CD14-positive monocyte (primary cell): ENCODE data around the gene STXBP2. TPM values are rescaled to one million over a fixed set of nuclear protein-coding genes. Genes with fewer than 3 reads are reported as not detected.
A peak's percentile ranks its signal among the peaks of the same experiment; 100 is the strongest.

Experiments used
- DNase-seq, 3 donors: peaks; one replicate each; pipeline ENCODE4 v3.0.0-alpha.2; 2011 to 2022
- H2AFZ ChIP-seq: 2 replicates; pipeline ENCODE4 v1.6.0; 2012; ENCODE audit warnings: mild to moderate bottlenecking, low read depth, low read length, inconsistent platforms; ENCODE audit not compliant: insufficient read depth, poor library complexity, severe bottlenecking
- H3K27ac ChIP-seq, 2 donors: 1 replicate in 1 of 2; 2 replicates in 1 of 2; pipeline ENCODE4 v1.5.1; 2012 to 2013; ENCODE audit warnings: low read length in 2 of 2, control low read depth in 1 of 2, inconsistent platforms in 1 of 2, low read depth in 1 of 2, mild to moderate bottlenecking in 1 of 2
- H3K27me3 ChIP-seq, 2 donors: one replicate each; pipeline versions ENCODE4 v1.6.0 to v1.6.1; 2011 to 2013; ENCODE audit warnings: low read length in 2 of 2; ENCODE audit not compliant: control insufficient read depth in 2 of 2, insufficient read depth in 2 of 2
- H3K36me3 ChIP-seq, 2 donors: replicated peaks in 1 of 2; 1 replicate in 1 of 2; 2 replicates in 1 of 2; pipeline versions ENCODE4 v1.5.1 to v1.6.1; 2012 to 2013; ENCODE audit warnings: low read length in 2 of 2, control low read depth in 1 of 2, inconsistent platforms in 1 of 2, mild to moderate bottlenecking in 1 of 2; ENCODE audit not compliant: insufficient read depth in 2 of 2, control insufficient read depth in 1 of 2
- H3K4me1 ChIP-seq, 2 donors: 1 replicate in 1 of 2; 2 replicates in 1 of 2; pipeline versions ENCODE4 v1.5.1 to v1.6.1; 2012 to 2013; ENCODE audit warnings: low read length in 2 of 2, control low read depth in 1 of 2, inconsistent platforms in 1 of 2, mild to moderate bottlenecking in 1 of 2, moderate library complexity in 1 of 2; ENCODE audit not compliant: insufficient read depth in 2 of 2, control insufficient read depth in 1 of 2
- H3K4me2 ChIP-seq: replicated peaks from 2 replicates; pipeline ENCODE3; 2012; ENCODE audit warnings: low read length, moderate library complexity, mild to moderate bottlenecking; ENCODE audit not compliant: poor library complexity, severe bottlenecking; ENCODE audit errors: extremely low read depth
- H3K4me3 ChIP-seq, 3 experiments: fragments of 200-600 bp in 1 of 3; sonication (generic) in 1 of 3; replicated peaks in 1 of 3; 1 replicate in 2 of 3; 2 replicates in 1 of 3; pipeline ENCODE4 v1.5.1; 2011 to 2013; ENCODE audit warnings: low read length in 3 of 3, mild to moderate bottlenecking in 3 of 3, control low read depth in 2 of 3, low read depth in 2 of 3, inconsistent platforms in 1 of 3, moderate library complexity in 1 of 3
- H3K79me2 ChIP-seq: 2 replicates; pipeline ENCODE4 v1.6.0; 2012; ENCODE audit warnings: mild to moderate bottlenecking, control low read depth, inconsistent platforms, low read length, moderate library complexity; ENCODE audit not compliant: insufficient read depth
- H3K9ac ChIP-seq: 2 replicates; pipeline ENCODE4 v1.6.0; 2017; ENCODE audit warnings: low read length, mild to moderate bottlenecking; ENCODE audit not compliant: insufficient read depth, poor library complexity, severe bottlenecking
- H3K9me3 ChIP-seq, 2 donors: replicated peaks in 1 of 2; 1 replicate in 1 of 2; 2 replicates in 1 of 2; pipeline versions ENCODE4 v1.5.1 to v1.6.1; 2012 to 2013; ENCODE audit warnings: low read length in 2 of 2, control low read depth in 1 of 2; ENCODE audit not compliant: control insufficient read depth in 1 of 2, insufficient read depth in 1 of 2
- H4K20me1 ChIP-seq: 2 replicates; pipeline ENCODE4 v1.6.0; 2012; ENCODE audit warnings: mild to moderate bottlenecking, low read length, control low read depth, moderate library complexity; ENCODE audit not compliant: insufficient read depth
- H3K27ac Mint-ChIP-seq, 7 donors: one replicate each; pipeline ENCODE4 v1.8.0; 2020; ENCODE audit warnings: mild to moderate bottlenecking in 7 of 7, mixed read lengths in 7 of 7, moderate library complexity in 6 of 7, inconsistent platforms in 2 of 7
- H3K27me3 Mint-ChIP-seq, 3 donors: one replicate each; pipeline ENCODE4 v1.8.0; 2021 to 2022; ENCODE audit warnings: low read depth in 3 of 3, mild to moderate bottlenecking in 3 of 3, mixed read lengths in 3 of 3, moderate library complexity in 3 of 3, inconsistent platforms in 1 of 3
- H3K36me3 Mint-ChIP-seq, 2 donors: one replicate each; pipeline ENCODE4 v1.8.0; 2020; ENCODE audit warnings: mixed read lengths in 2 of 2, inconsistent platforms in 1 of 2, mild to moderate bottlenecking in 1 of 2
- H3K4me1 Mint-ChIP-seq: one replicate; pipeline ENCODE4 v1.8.0; 2020; ENCODE audit warnings: mild to moderate bottlenecking, mixed read lengths
- H3K4me3 Mint-ChIP-seq, 2 donors: one replicate each; pipeline ENCODE4 v1.8.0; 2020; ENCODE audit warnings: mild to moderate bottlenecking in 2 of 2, mixed read lengths in 2 of 2, moderate library complexity in 1 of 2
- H3K9me3 Mint-ChIP-seq, 7 donors: one replicate each; pipeline ENCODE4 v1.8.0; 2020 to 2022; ENCODE audit warnings: mixed read lengths in 7 of 7, mild to moderate bottlenecking in 6 of 7, moderate library complexity in 6 of 7, inconsistent platforms in 2 of 7
- CTCF ChIP-seq: fragments of 200-600 bp; IDR thresholded peaks from one replicate; pipeline ENCODE4 v1.8.0; 2022; ENCODE audit warnings: antibody characterized with exemption, mild to moderate bottlenecking
- WGBS: methylation state at CpG from one replicate; pipeline ENCODE4 v1.1.5; 2013; ENCODE audit warnings: missing lambda C conversion rate; ENCODE audit not compliant: insufficient coverage; 5-methylcytosine and 5-hydroxymethylcytosine counted together
- intact Hi-C, 2 donors: fragments of 100-400 bp; cut with micrococcal nuclease; formaldehyde crosslinking; loops; one replicate each; pipeline versions ENCODE4 v1.15.0 to v1.15.1; 2023
- polyA plus RNA-seq, 3 donors: library from polyadenylated mRNA; depleted of rRNA in 1 of 3; unstranded in 2 of 3; stranded (reverse) in 1 of 3; fragments of 300-500 nt in 2 of 3; fragments of >200 nt in 1 of 3; fragmentation: Illumina TruSeq in 2 of 3; gene quantifications; 1 replicate in 2 of 3; 2 replicates in 1 of 3; pipeline ENCODE4 v1.2.3, GENCODE V29; 2012 to 2021

STXBP2 gene
- polyA plus RNA-seq, 3 donors, result 249 to 846 (median 327) TPM

DNA sequence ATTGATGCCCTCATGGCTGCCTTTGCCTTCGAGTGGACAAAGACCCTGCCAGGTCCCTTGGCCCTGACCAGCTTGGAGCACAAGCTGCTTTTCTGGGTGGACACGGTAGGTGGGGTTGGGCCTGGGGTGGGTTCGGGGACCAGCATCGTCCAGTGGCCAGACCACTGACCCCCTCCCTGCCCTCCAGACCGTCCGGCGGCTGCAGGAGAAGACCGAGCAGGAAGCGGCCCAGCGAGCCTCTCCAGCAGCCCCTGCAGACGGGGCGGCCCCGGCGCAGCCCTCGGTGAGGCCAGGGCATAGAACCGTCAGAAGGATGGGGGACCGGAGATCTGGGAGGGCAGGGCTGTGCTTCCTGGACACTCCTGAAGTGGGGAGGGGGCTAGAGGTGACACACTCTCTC is 30.6 kb upstream of the STXBP2 start:
- no peak overlapping the region for H3K27ac ChIP-seq
- no peak overlapping the region for H3K4me2 ChIP-seq
- H3K27me3 ChIP-seq, result no peaks in the 10 kb centered on the region
- no peaks in the 10 kb centered on the region for H4K20me1 ChIP-seq
- H3K9ac ChIP-seq, result no peak overlapping the region
- Mint-ChIP-seq H3K4me3 (no peak overlapping the region), H3K9me3 (peaks cover 0 to 7% (median 6%) of the 10 kb centered on the region in 7 donors), H3K27me3 (peaks cover 11 to 26% (median 21%) of the 10 kb centered on the region in 3 donors), H3K4me1 (no peaks in the 10 kb centered on the region), H3K36me3 (no peaks in the 10 kb centered on the region), H3K27ac (no peak overlapping the region)
- 92% methylated on average over 10 of the region's 17 CpGs for WGBS
- H3K36me3 ChIP-seq, result no peaks in the 10 kb centered on the region
- no peak overlapping the region for H3K4me3 ChIP-seq
- no peak overlapping the region for H2AFZ ChIP-seq
- H3K9me3 ChIP-seq, result peaks cover 0 to 8% of the 10 kb centered on the region in 2 donors
- intact Hi-C loops, result no loop called here
- H3K4me1 ChIP-seq, result no peaks in the 10 kb centered on the region
- TF ChIP-seq CTCF, result no peak
- no peaks in the 10 kb centered on the region for H3K79me2 ChIP-seq
- peak in 1 of 3 donors; percentile 2 for DNase-seq

DNA sequence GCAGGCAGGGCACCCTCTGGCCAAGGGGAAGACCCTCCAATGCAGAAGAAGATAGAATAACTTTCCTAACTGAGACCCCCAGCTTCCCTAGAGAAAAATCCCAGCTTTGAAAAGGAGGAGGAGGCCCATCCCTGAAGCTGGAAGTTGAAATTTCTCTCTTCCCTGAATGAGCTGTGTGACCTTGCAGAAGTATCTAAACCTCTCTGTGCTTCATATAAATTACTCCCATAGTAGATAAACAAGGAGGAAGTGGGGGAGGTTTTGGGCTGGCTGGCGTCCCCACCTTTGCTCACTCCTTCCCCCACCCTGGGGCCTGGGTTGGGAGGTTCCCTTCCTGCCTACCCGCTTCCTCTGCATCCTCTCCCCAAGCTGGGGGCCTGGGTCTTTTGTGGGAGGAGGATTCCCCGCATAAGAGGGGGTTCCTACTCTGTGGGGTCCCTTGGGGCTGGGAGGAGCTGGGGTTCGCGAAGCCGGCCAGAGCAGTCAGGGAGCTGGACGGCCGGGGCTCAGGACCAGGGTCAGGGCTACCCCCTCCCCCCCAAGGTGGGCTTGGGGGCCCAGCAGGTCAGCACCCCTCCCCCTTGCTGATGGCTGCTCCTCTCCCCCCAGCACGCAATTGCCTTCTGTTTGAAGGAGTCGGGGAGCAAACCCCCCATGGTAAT is 29.6 kb upstream of the STXBP2 start:
- intact Hi-C loops, result no loop called here
- no peak overlapping the region for H3K27ac ChIP-seq
- H3K36me3 Mint-ChIP-seq, result no peaks in the 10 kb centered on the region

More for the DNA sequence above, 29.6 kb upstream of the STXBP2 start:
- WGBS, result 100% methylated on average over 1 of the region's 10 CpGs
- no peaks in the 10 kb centered on the region for H4K20me1 ChIP-seq
- no peaks in the 10 kb centered on the region for H3K36me3 ChIP-seq
- Mint-ChIP-seq H3K27me3 (peaks cover 9 to 26% (median 16%) of the 10 kb centered on the region in 3 donors), H3K4me3 (no peak overlapping the region), H3K4me1 (no peaks in the 10 kb centered on the region), H3K27ac (no peak overlapping the region), H3K9me3 (peaks cover 0 to 7% (median 6%) of the 10 kb centered on the region in 7 donors)
- H2AFZ ChIP-seq, result no peak overlapping the region
- H3K79me2 ChIP-seq, result no peaks in the 10 kb centered on the region
- peaks cover 0 to 8% of the 10 kb centered on the region in 2 donors for H3K9me3 ChIP-seq
- no peak overlapping the region for H3K4me3 ChIP-seq
- H3K27me3 ChIP-seq, result no peaks in the 10 kb centered on the region
- no peaks in the 10 kb centered on the region for H3K4me1 ChIP-seq
- peak in 1 of 3 donors; percentile 2 for DNase-seq
- no peak overlapping the region for H3K9ac ChIP-seq
- TF ChIP-seq CTCF, result no peak
- no peak overlapping the region for H3K4me2 ChIP-seq
